ENCODE data around the gene FAM209B.

- TF ChIP-seq CTCF (IDR thresholded peaks at IDR 0.05) (no peak), POLR2A (IDR thresholded peaks at IDR 0.05) (no peak), POLR2AphosphoS5 (IDR thresholded peaks at IDR 0.05) (no peak)
These were observed 51.9 kb downstream of the FAM209B start for GRCh38 chr20:56584916-56585315.

Measured in stomach (tissue), 4 donors.